Measurements from ENCODE around the gene AVPR2. TPM values are rescaled to one million over a fixed set of nuclear protein-coding genes. Genes with fewer than 3 reads are reported as not detected.
A peak's percentile ranks its signal among the peaks of the same experiment; 100 is the strongest.

Gene AVPR2
- total RNA-seq, 4 donors from 2014 or later: 2.1 to 9.3 (median 5.7) TPM

GRCh38 chrX:153897899-153898298 is 6.6 kb upstream of the AVPR2 start:
- no peak for DNase-seq (ENCODE audit: low spot score in 2 of 2)
- Histone ChIP-seq H3K36me3 (no peaks in the 10 kb centered on the region), H3K4me3 (no peak overlapping the region), H3K4me1 (peaks cover 0 to 22% (median 3%) of the 10 kb centered on the region in 4 donors), H3K27me3 (peaks cover 0 to 3% of the 10 kb centered on the region in 2 donors), H3K9me3 (no peaks in the 10 kb centered on the region), H3K27ac (no peak overlapping the region)
- TF ChIP-seq CTCF (IDR thresholded peaks at IDR 0.05): no peak

GRCh38 chrX:153900831-153901752 is 3.4 kb upstream of the AVPR2 start:
- Histone ChIP-seq H3K4me3 (no peak overlapping the region), H3K36me3 (no peaks in the 10 kb centered on the region), H3K9me3 (no peaks in the 10 kb centered on the region), H3K27me3 (no peaks in the 10 kb centered on the region), H3K4me1 (peaks cover 0 to 39% (median 6%) of the 10 kb centered on the region in 4 donors), H3K27ac (no peak overlapping the region)
- DNase-seq (ENCODE audit: low spot score in 2 of 2): peak in 1 of 2 donors; percentile 28
- TF ChIP-seq POLR2A (IDR thresholded peaks at IDR 0.05) (no peak), CTCF (IDR thresholded peaks at IDR 0.05) (no peak), EP300 (IDR thresholded peaks at IDR 0.05) (no peak)
- WGBS, 2 donors: 37 to 54% methylated on average over 16 to 26 of the region's 26 CpGs

- H3K4me3 ChIP-seq: no peak overlapping the region
- H3K36me3 ChIP-seq: no peaks in the 10 kb centered on the region
- H3K9me3 ChIP-seq: no peaks in the 10 kb centered on the region
- H3K27ac ChIP-seq: no peak overlapping the region
- no peak for DNase-seq (ENCODE audit: low spot score in 2 of 2)
- H3K27me3 ChIP-seq: no peaks in the 10 kb centered on the region
- WGBS, 2 donors: 57 to 59% methylated on average over 8 of the region's 8 CpGs
- TF ChIP-seq CTCF (IDR thresholded peaks at IDR 0.05) (no peak), EP300 (IDR thresholded peaks at IDR 0.05) (no peak), POLR2A (IDR thresholded peaks at IDR 0.05) (no peak)
- peaks cover 0 to 39% (median 6%) of the 10 kb centered on the region in 4 donors for H3K4me1 ChIP-seq
These were observed 2.7 kb upstream of the AVPR2 start for GRCh38 chrX:153901753-153902140.

GRCh38 chrX:153902385-153902784 is 2.1 kb upstream of the AVPR2 start:
- TF ChIP-seq POLR2A (IDR thresholded peaks at IDR 0.05): no peak
- Histone ChIP-seq H3K27me3 (no peaks in the 10 kb centered on the region), H3K9me3 (no peaks in the 10 kb centered on the region), H3K36me3 (no peaks in the 10 kb centered on the region), H3K4me3 (no peak overlapping the region), H3K27ac (no peak overlapping the region), H3K4me1 (peaks cover 0 to 39% (median 6%) of the 10 kb centered on the region in 4 donors)
- WGBS, 2 donors: 70% methylated on average over 10 of the region's 10 CpGs; no CpG with 5 or more reads in 1 of the 2 donors
- no peak for DNase-seq (ENCODE audit: low spot score in 2 of 2)

GRCh38 chrX:153903238-153903980 is 1.1 kb upstream of the AVPR2 start:
- DNase-seq (ENCODE audit: low spot score in 2 of 2): peak in 1 of 2 donors; percentile 5
- Histone ChIP-seq H3K9me3 (no peaks in the 10 kb centered on the region), H3K4me3 (no peak overlapping the region), H3K27ac (peak overlapping the region in 2 of 4 donors; percentile 34 to 61), H3K27me3 (no peaks in the 10 kb centered on the region), H3K4me1 (peaks cover 0 to 39% (median 6%) of the 10 kb centered on the region in 4 donors), H3K36me3 (no peaks in the 10 kb centered on the region)
- no peak for TF ChIP-seq CTCF (IDR thresholded peaks at IDR 0.05)
- no peak for TF ChIP-seq EP300 (IDR thresholded peaks at IDR 0.05)
- no peak for TF ChIP-seq POLR2A (IDR thresholded peaks at IDR 0.05)
- WGBS, 2 donors: 61 to 66% methylated on average over 14 to 18 of the region's 18 CpGs
